Measurements from ENCODE around the gene XPR1. TPM values are rescaled to one million over a fixed set of nuclear protein-coding genes. Genes with fewer than 3 reads are reported as not detected.
A peak's percentile ranks its signal among the peaks of the same experiment; 100 is the strongest.

XPR1 gene
- total and polyA plus RNA-seq, 2 of the 8 experiments (the other 6 are each of a cell fraction or from before 2014, with no cell fraction given), result 28.6 to 43.9 TPM

- no peak overlapping the region for H2BK20ac ChIP-seq (ENCODE audit: low read length)
- no peak overlapping the region for H2BK120ac ChIP-seq (replicated peaks; ENCODE audit: low read depth, low read length)
- no peak overlapping the region for H3K27ac ChIP-seq (ENCODE audit: low read depth, low read length)
- no peak overlapping the region; the same call in 1 of the 2 replicates for H4K8ac ChIP-seq (ENCODE audit: extremely low read depth, insufficient read depth, low read length)
- DNase-seq (ENCODE audit: low read depth in 1 of 2, low spot score in 2 of 2) (peak in 1 of 2 experiments; percentile 37), FAIRE-seq (no peak)
- no peaks in the 10 kb centered on the region for H3K9me3 ChIP-seq (ENCODE audit: insufficient read depth in 2 of 2, low read depth in 1 of 2, low read length in 1 of 2)
- 87% methylated on average over 13 of the region's 13 CpGs; no CpG with 5 or more reads in 1 of the 2 experiments for whole genome bisulfite sequencing, 2 experiments (ENCODE audit: extremely low coverage in 1 of 2, insufficient coverage in 1 of 2, insufficient read length in 1 of 2, insufficient replicate concordance in 2 of 2, low coverage in 1 of 2, low lambda C conversion rate in 2 of 2, missing lambda C conversion rate in 1 of 2)
- H3K23ac ChIP-seq (ENCODE audit: insufficient read length), result no peak overlapping the region
- peaks cover 0 to 3% (median 0%) of the 10 kb centered on the region in 4 experiments; a peak in 2 of 7 replicates for H3K27me3 ChIP-seq (replicated peaks in 1 of 4; ENCODE audit: control insufficient read depth in 3 of 4, extremely low read depth in 1 of 4, insufficient read depth in 3 of 4, low read length in 3 of 4)
- H3K36me3 ChIP-seq (ENCODE audit: control insufficient read depth in 2 of 4, insufficient read depth in 4 of 4, low read length in 3 of 4), result no peaks in the 10 kb centered on the region
- no peak overlapping the region for H4K5ac ChIP-seq (ENCODE audit: insufficient read length, low read depth, low read length)
- no peak overlapping the region for H3K4me2 ChIP-seq (ENCODE audit: insufficient read depth in 1 of 2, low read depth in 2 of 2, low read length in 2 of 2)
- H3K4me1 ChIP-seq (replicated peaks in 1 of 4; ENCODE audit: control insufficient read depth in 3 of 4, insufficient read depth in 4 of 4, low read length in 3 of 4), result peaks cover 0 to 15% (median 6%) of the 10 kb centered on the region in 4 experiments; a peak in 4 of 7 replicates
- H2AFZ ChIP-seq (ENCODE audit: low read length), result no peak overlapping the region
- no peak overlapping the region for H2BK12ac ChIP-seq (ENCODE audit: low read depth, low read length)
- no peak overlapping the region for H3K14ac ChIP-seq (ENCODE audit: insufficient read length)
- H3K18ac ChIP-seq (ENCODE audit: extremely low read depth, low read length), result no peak overlapping the region
- ChIA-PET POLR2A (ENCODE audit: partially characterized antibody) (interaction anchor here (1.2 to 6.1 kb wide), 3 partner anchors 8 to 19 kb away, joined by 3 to 50 read pairs (median 3); partner anchors contain the start of gene KIAA1614), CTCF (ENCODE audit: partially characterized antibody) (interaction anchor here (0.6 to 7.0 kb wide), 13 partner anchors 9 to 370 kb away, joined by 3 to 43 read pairs (median 4); partner anchors contain the start of gene KIAA1614)
- no peak overlapping the region for H3K4me3 ChIP-seq (ENCODE audit: extremely low read depth in 1 of 4, insufficient read depth in 2 of 4, low read depth in 3 of 4, low read length in 4 of 4)
- TF ChIP-seq TAF7 (optimal IDR thresholded peaks at IDR 0.05; ENCODE audit: borderline replicate concordance, low read depth, low read length), result no peak
- no peak for TF ChIP-seq POLR2A (IDR thresholded peaks at IDR 0.05; ENCODE audit: control extremely low read depth in 1 of 2, low read depth in 2 of 2, low read length in 2 of 2)
- TF ChIP-seq SUZ12 (IDR thresholded peaks at IDR 0.05; ENCODE audit: low read length), result no peak
- TF ChIP-seq EP300 (IDR thresholded peaks at IDR 0.05; ENCODE audit: borderline replicate concordance in 1 of 2, low read depth in 2 of 2, low read length in 2 of 2), result no peak
- H2BK15ac ChIP-seq (ENCODE audit: low read length), result no peak overlapping the region
- H3K23me2 ChIP-seq (ENCODE audit: low read depth, low read length), result no peaks in the 10 kb centered on the region
- H2AK5ac ChIP-seq (ENCODE audit: low read depth, low read length), result no peak overlapping the region
- no peak overlapping the region for H3K56ac ChIP-seq (replicated peaks; ENCODE audit: insufficient read length, low read depth, low read length)
- H3K9ac ChIP-seq (replicated peaks in 1 of 4; ENCODE audit: extremely low read depth in 1 of 4, low read depth in 3 of 4, low read length in 3 of 4), result no peak overlapping the region
- H3K79me2 ChIP-seq (ENCODE audit: control insufficient read depth in 1 of 2, insufficient read depth in 2 of 2, low read length in 2 of 2), result no peaks in the 10 kb centered on the region
- no peak overlapping the region for H2BK5ac ChIP-seq (ENCODE audit: low read depth, low read length)
- no peak overlapping the region for H3K4ac ChIP-seq (replicated peaks; ENCODE audit: insufficient read length, low read depth, low read length)
- no peak overlapping the region for H4K91ac ChIP-seq (replicated peaks; ENCODE audit: insufficient read length, low read length)
- H3K79me1 ChIP-seq (ENCODE audit: low read depth, low read length), result no peaks in the 10 kb centered on the region
- H4K20me1 ChIP-seq (replicated peaks in 1 of 2; ENCODE audit: control insufficient read depth in 1 of 2, insufficient read depth in 2 of 2, low read length in 2 of 2), result no peaks in the 10 kb centered on the region
Observed at GRCh38 chr1:180901076-180901990, 269.5 kb downstream of the XPR1 start.

All from H1 (cell line).